Endothelial cell of hepatic sinusoid (primary cell): ENCODE measurements around the gene ATP6V1G2.
"Not testable (repeated sequence)": the region's sequence is repeated elsewhere in the genome, so short reads cannot be mapped to it uniquely, and the experiment has no call there.

Experiments used
- in situ Hi-C: cut with HindIII; loops from 2 replicates; pipeline ENCODE4 v1.10.0; 2017; ENCODE audit warnings: low sequenced_read_pairs

Gene ATP6V1G2

GRCh38 chr6:31531771-31532643 is 14.4 kb downstream of the ATP6V1G2 start:
- in situ Hi-C loops: no loop called here

- in situ Hi-C loops: no loop called here
These were observed 15.2 kb downstream of the ATP6V1G2 start for GRCh38 chr6:31531162-31531561.

- in situ Hi-C loops: no loop called here
These were observed 15.7 kb downstream of the ATP6V1G2 start for GRCh38 chr6:31530659-31531058.

- in situ Hi-C loops: no loop called here
These were observed 16.9 kb downstream of the ATP6V1G2 start for GRCh38 chr6:31529329-31530150.

DNA sequence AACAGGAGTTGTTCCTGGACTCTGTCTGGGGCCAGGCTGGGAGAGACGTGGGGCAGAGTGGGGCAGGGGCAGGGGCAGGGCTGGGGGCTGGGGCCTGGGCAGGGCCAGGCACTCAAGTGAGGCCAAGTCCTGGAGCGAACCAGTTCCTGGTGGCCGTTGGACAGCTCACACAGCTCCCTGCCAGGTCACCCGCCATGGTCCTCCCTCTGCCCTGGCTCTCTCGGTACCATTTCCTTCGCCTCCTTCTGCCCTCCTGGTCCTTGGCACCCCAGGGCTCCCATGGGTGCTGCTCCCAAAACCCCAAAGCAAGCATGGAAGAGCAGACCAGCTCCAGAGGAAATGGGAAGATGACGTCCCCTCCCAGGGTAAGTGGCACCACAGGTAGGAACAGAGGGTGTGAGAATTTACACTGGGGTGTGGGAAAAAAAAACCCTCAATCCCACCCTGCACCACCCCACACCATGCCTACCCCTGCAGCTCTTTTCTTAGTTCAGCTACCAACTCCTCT is 17.5 kb downstream of the ATP6V1G2 start, which contains the start of gene MCCD1:
MCCD1 (plus strand) TSS at position 142 of the 508 bp plus-strand sequence; CDS start at position 195, 53 bp downstream.
- in situ Hi-C loops: no loop called here

DNA sequence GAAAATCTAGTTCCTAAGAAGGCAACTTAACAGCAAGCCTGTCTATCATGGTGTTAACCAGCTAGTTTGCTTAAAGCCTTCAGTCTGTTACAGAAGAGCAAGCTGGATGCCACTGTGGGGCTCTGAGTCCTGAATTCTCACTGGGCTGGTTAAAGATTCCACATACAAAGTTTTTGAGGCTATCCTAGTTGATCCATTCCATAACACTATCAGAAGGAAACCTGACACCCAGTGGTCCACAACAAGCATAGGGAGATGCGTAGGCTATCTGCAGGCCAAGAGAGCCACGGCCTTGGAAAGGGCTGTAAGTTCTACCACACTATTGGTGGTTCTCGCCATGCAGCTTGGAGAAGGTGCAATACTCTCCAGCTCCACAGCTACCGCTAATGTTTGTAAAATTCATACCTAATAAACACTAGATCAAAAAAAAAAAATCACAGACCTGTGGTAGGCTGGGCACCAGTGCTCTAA is 18.1 kb downstream of the ATP6V1G2 start:
- in situ Hi-C loops: no loop called here

- in situ Hi-C loops: no loop called here
These were observed 20.3 kb downstream of the ATP6V1G2 start for GRCh38 chr6:31525932-31526591.

GRCh38 chr6:31525553-31525931 is 20.9 kb downstream of the ATP6V1G2 start:
- in situ Hi-C loops: no loop called here

DNA sequence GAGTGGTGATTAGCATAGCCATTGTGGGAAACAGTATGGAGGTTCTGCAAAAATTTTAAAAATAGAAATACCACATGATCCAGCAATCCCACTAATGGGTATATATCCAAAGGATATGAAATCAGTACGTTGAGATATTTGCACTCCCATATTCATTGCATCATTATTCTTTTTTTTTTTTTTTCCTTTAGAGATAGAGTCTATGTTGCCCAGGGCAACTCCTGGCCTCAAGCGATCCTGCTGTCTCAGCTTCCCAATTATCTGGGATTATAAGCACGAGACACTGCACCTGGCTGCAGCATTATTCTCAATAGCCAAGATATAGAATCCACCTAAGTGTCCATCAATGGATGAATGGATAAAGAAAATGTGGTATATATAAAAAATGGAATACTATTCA is 24.6 kb downstream of the ATP6V1G2 start:
- in situ Hi-C loops: no loop called here

DNA sequence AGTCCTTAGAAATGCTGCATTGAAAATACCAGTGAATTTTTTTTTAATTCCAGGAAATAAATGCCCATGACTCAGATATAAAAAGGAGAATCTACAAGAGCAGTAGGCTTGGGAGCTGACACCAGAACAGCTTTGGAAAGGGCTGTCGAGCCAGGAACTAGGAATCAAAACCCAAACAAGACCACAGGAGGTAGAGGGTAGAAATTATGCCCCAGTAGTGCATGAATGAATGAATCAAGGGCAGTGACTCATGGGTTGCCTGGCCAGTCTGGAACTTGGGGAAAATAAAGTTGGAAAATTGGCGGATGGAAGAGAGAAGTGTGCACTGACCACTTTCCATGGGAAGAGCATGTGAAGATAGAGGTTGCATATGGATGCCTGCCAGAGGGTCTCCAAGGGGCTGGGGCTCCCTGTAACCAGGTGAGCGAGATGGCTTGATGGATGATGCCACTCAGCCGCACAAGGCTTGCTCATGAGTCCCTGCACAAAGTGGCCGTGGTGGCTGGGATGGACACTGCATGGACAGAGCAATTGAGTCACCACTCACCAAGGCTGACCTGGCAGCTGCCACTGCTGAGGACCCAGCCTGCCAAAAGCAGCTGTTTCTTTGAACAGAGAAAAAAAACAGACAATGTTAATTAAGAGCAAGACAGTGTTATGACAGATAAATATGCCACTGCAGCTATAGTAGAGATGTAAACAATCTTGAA is 32.8 kb downstream of the ATP6V1G2 start:
- in situ Hi-C loops: no loop called here

GRCh38 chr6:31510007-31510406 is 36.4 kb downstream of the ATP6V1G2 start:
- in situ Hi-C loops: no loop called here

GRCh38 chr6:31509036-31509435 is 37.4 kb downstream of the ATP6V1G2 start:
- in situ Hi-C loops: not testable (repeated sequence)

GRCh38 chr6:31502586-31502985 is 43.8 kb downstream of the ATP6V1G2 start:
- in situ Hi-C loops: no loop called here

- in situ Hi-C loops: not testable (repeated sequence)
These were observed 46.8 kb downstream of the ATP6V1G2 start for GRCh38 chr6:31499648-31500047.

DNA sequence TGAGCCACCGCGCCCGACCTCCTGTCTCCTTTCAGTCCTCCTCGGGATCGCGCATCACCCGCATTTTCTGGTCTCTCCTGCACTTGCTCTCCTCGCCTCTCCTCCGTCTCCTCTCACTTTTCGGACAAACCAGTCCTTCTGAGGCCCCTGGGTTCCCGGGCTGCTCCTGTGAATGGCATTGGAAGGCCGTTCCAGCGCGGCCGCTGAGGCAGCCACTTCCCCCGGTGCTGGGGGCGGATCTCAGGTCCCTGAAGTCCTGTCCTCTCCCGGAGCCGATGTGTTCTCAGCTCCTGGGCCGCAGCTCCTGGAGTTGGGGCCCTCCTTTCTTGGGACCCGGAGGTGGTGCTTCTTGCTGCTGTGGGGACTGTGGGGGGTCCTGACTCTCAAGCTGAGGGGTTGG is 47.7 kb downstream of the ATP6V1G2 start:
- in situ Hi-C loops: no loop called here

DNA sequence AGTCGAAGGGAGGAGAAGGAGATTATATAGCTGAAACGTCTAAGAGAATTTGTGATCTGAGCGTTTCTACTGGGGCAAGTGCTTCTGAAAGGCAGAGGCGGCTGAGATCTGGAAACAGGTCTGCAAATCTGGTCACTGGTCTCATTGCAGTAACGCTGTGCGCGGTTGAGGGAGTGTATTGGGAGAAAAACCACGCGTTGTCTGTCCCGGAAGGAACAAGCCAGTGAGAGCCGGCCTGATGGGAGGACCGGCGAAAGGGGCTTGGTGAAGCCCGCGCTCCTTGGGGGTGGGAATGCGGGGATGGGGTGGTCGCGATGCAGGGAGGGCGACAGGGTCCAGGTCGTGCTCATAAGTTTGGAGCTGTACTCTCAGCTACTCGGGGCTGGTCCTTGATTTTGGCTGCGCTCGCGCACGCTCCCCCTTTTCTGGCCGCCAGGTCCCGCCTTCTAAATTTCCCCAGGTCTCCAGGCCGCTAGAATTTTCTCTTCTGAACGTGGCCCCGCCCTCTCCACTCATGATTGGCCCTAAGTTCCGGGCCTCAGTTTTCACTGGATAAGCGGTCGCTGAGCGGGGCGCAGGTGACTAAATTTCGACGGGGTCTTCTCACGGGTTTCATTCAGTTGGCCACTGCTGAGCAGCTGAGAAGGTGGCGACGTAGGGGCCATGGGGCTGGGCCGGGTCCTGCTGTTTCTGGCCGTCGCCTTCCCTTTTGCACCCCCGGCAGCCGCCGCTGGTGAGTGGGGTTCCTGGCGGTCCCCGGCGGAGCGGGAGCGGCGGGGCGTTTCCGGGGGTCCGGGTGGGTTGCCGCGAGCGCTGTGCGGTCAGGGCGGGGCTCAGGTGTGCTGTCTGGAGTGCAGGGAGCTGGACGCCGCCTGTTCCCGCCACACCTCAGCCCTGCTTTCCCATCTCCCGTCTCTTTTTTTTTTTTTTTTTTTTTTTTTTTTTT is 48.6 kb downstream of the ATP6V1G2 start, which contains the start of gene MICB:
MICB (plus strand) TSS at position 615 of the 946 bp plus-strand sequence; CDS start at position 664, 49 bp downstream.
- in situ Hi-C loops: no loop called here

DNA sequence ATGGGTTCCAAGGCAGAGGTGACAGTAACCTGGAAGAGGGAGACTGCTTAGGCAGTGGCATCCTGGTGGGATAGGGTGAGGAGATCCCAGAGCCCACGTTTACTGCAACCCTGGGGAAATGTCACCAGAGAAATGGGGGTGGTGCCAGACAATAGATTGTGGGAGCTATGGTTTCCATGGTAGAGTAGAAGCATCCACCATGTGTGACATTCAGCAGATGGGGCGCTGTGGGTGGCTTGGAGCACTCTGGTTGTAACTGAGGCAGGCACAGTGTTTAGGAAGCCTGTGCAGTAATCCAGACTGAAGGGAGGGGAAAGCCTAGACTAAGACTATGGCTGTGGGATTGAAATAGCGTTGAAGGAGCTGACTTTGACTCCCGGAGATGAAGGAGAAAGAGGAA is 49.6 kb downstream of the ATP6V1G2 start:
- in situ Hi-C loops: not testable (repeated sequence)

- in situ Hi-C loops: no loop called here
These were observed 50.8 kb downstream of the ATP6V1G2 start for GRCh38 chr6:31495580-31495979.
